Testis (tissue), 2 donors: ENCODE measurements around the gene CENPI.

ENCODE experiments used
- CTCF ChIP-seq, 3 experiments: fragments of 450-650 bp in 2 of 3; fragments of 200-600 bp in 1 of 3; sonication (generic) in 1 of 3; IDR thresholded peaks; one replicate each; pipeline ENCODE4 v1.5.1; 2016 to 2019; ENCODE audit warnings: antibody characterized with exemption in 3 of 3, mild to moderate bottlenecking in 2 of 3, moderate library complexity in 1 of 3
- POLR2A ChIP-seq: fragments of 450-650 bp; IDR thresholded peaks from one replicate; pipeline ENCODE4 v1.6.1; 2017; ENCODE audit warnings: antibody characterized with exemption, mild to moderate bottlenecking, moderate library complexity

DNA sequence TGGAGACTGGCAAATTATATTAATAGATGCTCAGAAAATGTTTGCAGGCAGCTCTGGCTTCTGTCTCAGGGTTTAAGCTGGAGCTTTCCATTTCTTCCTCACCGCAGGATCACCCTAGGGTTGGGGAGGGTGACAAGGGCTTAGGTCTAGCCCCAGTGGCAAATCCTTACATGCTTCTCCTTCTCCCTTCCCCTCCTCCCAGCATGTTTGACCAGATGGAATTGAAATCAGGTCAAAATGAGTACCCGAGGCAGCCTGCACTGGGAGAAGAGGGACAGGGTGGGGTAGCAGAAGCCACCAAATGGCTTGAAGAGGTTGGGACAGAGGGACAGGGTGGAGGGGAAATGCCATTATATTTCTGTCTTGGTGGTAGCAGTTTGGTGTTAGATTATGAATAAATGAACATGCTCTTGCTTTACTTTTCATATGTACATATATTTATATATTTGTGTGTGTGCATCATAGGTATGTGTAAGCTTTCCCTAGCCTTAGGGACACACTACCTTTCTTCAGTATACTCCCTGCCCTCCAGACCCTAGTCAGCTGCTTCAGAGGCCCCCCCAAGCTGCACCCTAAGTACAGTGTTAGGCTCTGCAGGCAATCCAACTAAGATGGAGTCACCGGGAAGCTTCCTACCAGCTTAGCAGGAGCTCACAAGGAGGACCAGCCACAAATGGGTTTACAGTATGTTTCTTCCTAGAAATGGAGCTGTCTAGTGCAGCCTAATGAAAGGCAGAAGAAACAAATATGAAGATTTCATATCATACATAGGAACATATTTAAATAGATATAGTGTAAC is 17.5 kb upstream of the CENPI start:
- no peak for TF ChIP-seq POLR2A
- no peak for TF ChIP-seq CTCF (IDR thresholded peaks at IDR 0.05)
